Measurements from ENCODE around the gene SEMA3F.

SEMA3F gene

GRCh38 chr3:50125541-50126286 is 29.4 kb upstream of the SEMA3F start:
- Mint-ChIP-seq H3K4me1 (no peaks in the 10 kb centered on the region), H3K9me3 (no peaks in the 10 kb centered on the region), H3K36me3 (no peaks in the 10 kb centered on the region), H3K27ac (no peak overlapping the region), H3K4me3 (no peak overlapping the region), H3K27me3 (no peaks in the 10 kb centered on the region)
- DNase-seq (ENCODE audit: low spot score in 2 of 2) (no peak), ATAC-seq (ENCODE audit: low read depth) (no peak)

GRCh38 chr3:50126287-50127211 is 28.6 kb upstream of the SEMA3F start:
- Mint-ChIP-seq H3K9me3 (no peaks in the 10 kb centered on the region), H3K27ac (no peak overlapping the region)

GRCh38 chr3:50127251-50127691 is 27.9 kb upstream of the SEMA3F start:
- Mint-ChIP-seq H3K9me3 (no peaks in the 10 kb centered on the region), H3K36me3 (no peaks in the 10 kb centered on the region), H3K27me3 (no peaks in the 10 kb centered on the region), H3K27ac (no peak overlapping the region), H3K4me1 (no peaks in the 10 kb centered on the region), H3K4me3 (no peak overlapping the region)
- no peak for ATAC-seq (ENCODE audit: low read depth)
- no peak for DNase-seq (ENCODE audit: low spot score in 2 of 2)

More at GRCh38 chr3:50126287-50127211, 28.6 kb upstream of the SEMA3F start:
- DNase-seq (ENCODE audit: low spot score in 2 of 2) (no peak), ATAC-seq (ENCODE audit: low read depth) (no peak)
- Mint-ChIP-seq H3K27me3 (no peaks in the 10 kb centered on the region), H3K36me3 (no peaks in the 10 kb centered on the region), H3K4me1 (no peaks in the 10 kb centered on the region), H3K4me3 (no peak overlapping the region)

GRCh38 chr3:50128001-50128400 is 27.1 kb upstream of the SEMA3F start:
- Mint-ChIP-seq H3K4me3 (no peak overlapping the region), H3K27ac (no peak overlapping the region), H3K36me3 (no peaks in the 10 kb centered on the region), H3K27me3 (peaks cover 3% of the 10 kb centered on the region), H3K4me1 (no peaks in the 10 kb centered on the region), H3K9me3 (no peaks in the 10 kb centered on the region)
- ATAC-seq (ENCODE audit: low read depth) (no peak), DNase-seq (ENCODE audit: low spot score in 2 of 2) (no peak)

GRCh38 chr3:50130436-50130835 is 24.7 kb upstream of the SEMA3F start:
- Mint-ChIP-seq H3K9me3 (no peaks in the 10 kb centered on the region), H3K27me3 (peaks cover 4% of the 10 kb centered on the region), H3K27ac (no peak overlapping the region), H3K36me3 (no peaks in the 10 kb centered on the region), H3K4me3 (no peak overlapping the region), H3K4me1 (no peaks in the 10 kb centered on the region)
- DNase-seq (ENCODE audit: low spot score in 2 of 2) (no peak), ATAC-seq (ENCODE audit: low read depth) (no peak)

GRCh38 chr3:50132421-50133282 is 22.5 kb upstream of the SEMA3F start:
- no peak overlapping the region for H3K4me3 Mint-ChIP-seq
- no peak overlapping the region for H3K27ac Mint-ChIP-seq

GRCh38 chr3:50133283-50133615 is 21.9 kb upstream of the SEMA3F start:
- no peak for DNase-seq (ENCODE audit: low spot score in 2 of 2)
- ATAC-seq (ENCODE audit: low read depth), result no peak
- Mint-ChIP-seq H3K9me3 (no peaks in the 10 kb centered on the region), H3K27ac (no peak overlapping the region), H3K27me3 (peaks cover 4% of the 10 kb centered on the region), H3K36me3 (no peaks in the 10 kb centered on the region), H3K4me1 (peaks cover under 1% of the 10 kb centered on the region), H3K4me3 (no peak overlapping the region)

More at GRCh38 chr3:50132421-50133282, 22.5 kb upstream of the SEMA3F start:
- no peak for DNase-seq (ENCODE audit: low spot score in 2 of 2)
- Mint-ChIP-seq H3K9me3 (no peaks in the 10 kb centered on the region), H3K36me3 (no peaks in the 10 kb centered on the region), H3K4me1 (no peaks in the 10 kb centered on the region), H3K27me3 (peaks cover 4% of the 10 kb centered on the region)
- no peak for ATAC-seq (ENCODE audit: low read depth)

GRCh38 chr3:50134367-50134766 is 20.8 kb upstream of the SEMA3F start:
- DNase-seq (ENCODE audit: low spot score in 2 of 2), result no peak
- H3K27me3 Mint-ChIP-seq, result peaks cover 4% of the 10 kb centered on the region
- peaks cover 9% of the 10 kb centered on the region for H3K4me1 Mint-ChIP-seq
- H3K27ac Mint-ChIP-seq, result no peak overlapping the region
- H3K36me3 Mint-ChIP-seq, result no peaks in the 10 kb centered on the region
- no peak overlapping the region for H3K4me3 Mint-ChIP-seq
- no peak for ATAC-seq (ENCODE audit: low read depth)
- H3K9me3 Mint-ChIP-seq, result no peaks in the 10 kb centered on the region

- Mint-ChIP-seq H3K36me3 (no peaks in the 10 kb centered on the region), H3K9me3 (no peaks in the 10 kb centered on the region), H3K4me1 (peaks cover 9% of the 10 kb centered on the region), H3K4me3 (no peak overlapping the region), H3K27me3 (peaks cover 8% of the 10 kb centered on the region), H3K27ac (no peak overlapping the region)
- DNase-seq (ENCODE audit: low spot score in 2 of 2) (no peak), ATAC-seq (ENCODE audit: low read depth) (no peak)
Observed at GRCh38 chr3:50135964-50136363, 19.2 kb upstream of the SEMA3F start.

- H3K36me3 Mint-ChIP-seq, result no peaks in the 10 kb centered on the region
- H3K9me3 Mint-ChIP-seq, result no peaks in the 10 kb centered on the region
- peaks cover 9% of the 10 kb centered on the region for H3K4me1 Mint-ChIP-seq
- no peak for DNase-seq (ENCODE audit: low spot score in 2 of 2)
- H3K27me3 Mint-ChIP-seq, result peaks cover 11% of the 10 kb centered on the region
- H3K4me3 Mint-ChIP-seq, result no peak overlapping the region
- ATAC-seq (ENCODE audit: low read depth), result no peak
- no peak overlapping the region for H3K27ac Mint-ChIP-seq
Observed at GRCh38 chr3:50136714-50137405, 18.3 kb upstream of the SEMA3F start.

GRCh38 chr3:50137531-50137930 is 17.6 kb upstream of the SEMA3F start:
- peaks cover 14% of the 10 kb centered on the region for H3K27me3 Mint-ChIP-seq
- DNase-seq (ENCODE audit: low spot score in 2 of 2), result no peak
- ATAC-seq (ENCODE audit: low read depth), result no peak
- H3K27ac Mint-ChIP-seq, result no peak overlapping the region
- no peaks in the 10 kb centered on the region for H3K9me3 Mint-ChIP-seq
- H3K4me1 Mint-ChIP-seq, result peaks cover 11% of the 10 kb centered on the region
- H3K36me3 Mint-ChIP-seq, result no peaks in the 10 kb centered on the region
- no peak overlapping the region for H3K4me3 Mint-ChIP-seq

GRCh38 chr3:50138266-50139200 is 16.6 kb upstream of the SEMA3F start:
- no peak for ATAC-seq (ENCODE audit: low read depth)
- Mint-ChIP-seq H3K9me3 (no peaks in the 10 kb centered on the region), H3K27me3 (peaks cover 10% of the 10 kb centered on the region), H3K27ac (no peak overlapping the region), H3K4me3 (no peak overlapping the region), H3K36me3 (no peaks in the 10 kb centered on the region), H3K4me1 (peaks cover 11% of the 10 kb centered on the region)
- no peak for DNase-seq (ENCODE audit: low spot score in 2 of 2)

Data from memory B cell (primary cell).